H7 (cell line): ENCODE measurements around the gene ASB12. TPM values are rescaled to one million over a fixed set of nuclear protein-coding genes. Genes with fewer than 3 reads are reported as not detected.

Source experiments
- DNase-seq: peaks from one replicate; pipeline ENCODE4 v3.0.0; 2012
- H3K27me3 ChIP-seq: 2 replicates; pipeline ENCODE4 v1.6.0; 2011; ENCODE audit warnings: mild to moderate bottlenecking, low read length; ENCODE audit not compliant: control insufficient read depth, insufficient read depth
- H3K36me3 ChIP-seq: replicated peaks from 2 replicates; pipeline ENCODE4 v1.5.1; 2011; ENCODE audit warnings: low read length; ENCODE audit not compliant: control insufficient read depth, insufficient read depth
- H3K4me3 ChIP-seq: 2 replicates; pipeline ENCODE4 v1.5.1; 2011; ENCODE audit warnings: low read depth, mild to moderate bottlenecking, control low read depth, low read length, moderate library complexity; ENCODE audit not compliant: insufficient read depth
- total RNA-seq: library from RNA; depleted of rRNA; stranded (reverse); fragments of >200 nt; shearing (Covaris generic); gene quantifications from 2 replicates; pipeline ENCODE4 v1.2.3, GENCODE V29; 2014; rRNA removed

Gene ASB12
- total RNA-seq, 1 experiment from 2014 or later = 0.73 TPM

DNA sequence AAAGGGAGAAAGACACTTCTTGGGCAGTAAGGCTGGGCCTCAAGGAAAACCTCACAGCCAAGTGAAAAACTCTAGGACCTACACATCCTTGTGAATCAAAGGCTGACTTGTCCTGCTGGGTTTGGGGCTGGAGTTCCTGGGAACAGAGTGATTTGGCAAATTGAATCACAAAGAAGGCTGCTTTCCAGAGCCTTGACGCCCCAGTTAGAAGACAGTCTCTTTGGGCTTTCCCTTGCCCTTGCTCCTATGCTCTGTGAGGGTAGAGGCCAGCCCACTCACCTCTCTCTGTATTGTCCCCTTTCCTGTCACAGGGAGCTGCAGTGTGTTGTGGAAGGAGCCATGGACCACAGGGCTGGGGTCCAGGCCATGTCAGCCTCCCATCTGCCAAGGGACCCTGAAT, 34.5 kb downstream of the ASB12 start:
- DNase-seq = peak; percentile 35
- Histone ChIP-seq H3K27me3 (no peaks in the 10 kb centered on the region), H3K4me3 (no peak overlapping the region), H3K36me3 (peaks cover 3% of the 10 kb centered on the region; the same call in 1 of the 2 replicates)

DNA sequence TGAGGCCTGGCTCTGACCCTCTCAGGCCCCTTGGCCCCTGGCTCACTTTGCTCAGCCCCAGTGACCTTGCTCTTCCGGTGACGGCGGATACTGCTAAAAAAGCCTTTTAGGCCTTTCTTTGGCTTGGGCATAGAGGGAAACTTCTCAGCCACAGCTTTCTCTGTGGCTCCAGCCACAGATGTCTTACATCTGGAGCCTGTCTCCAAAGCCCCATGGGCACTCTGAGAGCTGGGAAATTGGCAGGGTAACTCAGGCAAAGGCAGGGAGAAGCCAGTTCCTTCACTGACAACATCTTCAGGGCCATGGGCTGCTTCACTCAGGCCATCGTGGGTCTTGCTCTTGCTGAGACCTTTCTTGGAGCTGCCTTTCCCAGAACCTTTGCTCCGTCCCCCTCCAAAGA, 37.7 kb downstream of the ASB12 start:
- DNase-seq = peak; percentile 3
- peaks cover 3% of the 10 kb centered on the region; the same call in 1 of the 2 replicates for H3K36me3 ChIP-seq
- H3K4me3 ChIP-seq = no peak overlapping the region
- H3K27me3 ChIP-seq = no peaks in the 10 kb centered on the region

DNA sequence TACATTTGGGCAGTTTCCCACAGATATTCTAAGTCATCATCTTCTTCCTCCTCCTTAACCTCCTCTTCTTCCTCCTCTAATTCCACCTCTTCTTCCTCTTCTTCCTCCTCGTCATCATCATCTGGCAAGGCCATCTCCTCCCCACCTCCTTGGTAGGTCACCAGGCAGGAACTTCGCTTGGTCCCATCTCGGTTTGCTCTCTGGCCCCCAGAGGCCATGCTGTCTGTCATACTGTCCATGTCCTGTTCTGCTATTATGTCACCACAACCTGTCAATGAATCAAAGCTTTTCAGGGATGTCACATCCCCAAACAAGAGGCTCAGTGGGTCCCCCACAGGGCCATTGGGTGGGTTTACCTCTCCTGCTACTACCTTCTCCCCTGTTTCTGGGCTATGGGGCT, 38.4 kb downstream of the ASB12 start:
- H3K27me3 ChIP-seq = no peaks in the 10 kb centered on the region
- no peak overlapping the region for H3K4me3 ChIP-seq
- H3K36me3 ChIP-seq = peaks cover 3% of the 10 kb centered on the region; the same call in 1 of the 2 replicates
- DNase-seq = peak; percentile 2

DNA sequence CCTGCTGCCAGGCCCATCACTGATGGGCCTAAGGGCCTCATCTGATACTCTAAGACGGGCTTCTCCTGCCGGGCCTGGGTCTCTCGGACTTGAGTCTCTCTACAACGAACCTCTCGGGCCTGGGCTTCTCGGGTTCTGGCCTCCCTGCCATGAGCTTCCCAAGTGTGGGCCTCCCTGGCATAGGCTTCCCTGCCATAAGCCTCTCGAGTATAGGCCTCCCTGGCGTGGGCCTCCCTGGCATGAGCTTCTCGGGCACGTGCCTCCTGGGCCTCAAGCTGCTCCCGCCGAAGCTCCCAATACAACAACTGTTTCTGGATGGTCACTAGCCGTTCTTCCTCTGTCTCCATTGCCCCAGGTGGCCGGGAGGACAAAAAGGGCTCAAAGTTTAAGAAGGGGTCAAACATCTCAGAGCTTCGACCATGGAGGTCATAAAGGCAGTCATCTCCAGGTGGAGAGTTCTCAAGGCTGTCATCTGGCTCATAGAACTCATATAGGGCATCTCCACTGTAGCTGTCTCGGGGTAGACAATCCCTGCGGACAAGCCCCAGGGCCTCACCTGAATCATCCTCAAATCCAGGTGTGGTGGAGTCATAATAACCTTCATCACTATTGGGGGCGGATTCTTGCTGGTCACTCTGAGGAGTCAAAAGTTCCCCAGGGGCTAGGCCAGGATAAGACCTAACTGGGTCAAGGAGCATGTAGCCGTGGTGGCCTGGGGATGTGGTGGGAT, 39.0 kb downstream of the ASB12 start:
- H3K27me3 ChIP-seq = no peaks in the 10 kb centered on the region
- H3K4me3 ChIP-seq = no peak overlapping the region
- DNase-seq = peak; percentile 7
- H3K36me3 ChIP-seq = peaks cover 3% of the 10 kb centered on the region; the same call in 1 of the 2 replicates

DNA sequence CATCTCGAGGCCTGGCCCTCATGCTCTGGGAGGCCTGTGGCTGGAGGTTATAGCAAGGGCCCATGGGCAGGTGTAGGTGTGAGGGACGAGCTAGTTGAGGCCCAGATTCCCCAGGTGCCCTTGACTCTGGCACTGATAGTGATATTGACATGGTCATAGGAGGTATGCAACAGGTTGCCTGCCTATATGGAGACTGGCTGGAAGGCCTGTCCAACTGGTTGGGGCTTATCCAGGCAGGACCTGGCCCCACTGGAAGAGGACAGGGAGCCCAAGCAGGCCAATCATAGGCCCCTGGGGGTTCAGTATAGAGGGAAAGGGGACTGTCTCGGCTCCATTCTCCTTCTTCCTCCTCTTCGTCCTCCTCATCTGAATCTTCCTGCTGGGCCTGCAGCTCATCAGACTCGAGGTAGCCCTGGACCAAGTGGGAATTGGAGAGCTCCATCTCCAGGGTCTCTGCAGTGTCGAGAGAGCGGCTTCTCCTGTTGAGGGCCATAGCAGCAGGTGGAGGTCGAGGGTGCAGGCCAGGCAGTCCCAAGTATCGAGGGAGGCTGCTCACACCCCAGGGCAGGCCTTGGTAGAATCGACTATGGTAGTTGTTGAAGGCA, 40.2 kb downstream of the ASB12 start:
- no peaks in the 10 kb centered on the region for H3K27me3 ChIP-seq
- peaks cover 3% of the 10 kb centered on the region; the same call in 1 of the 2 replicates for H3K36me3 ChIP-seq
- H3K4me3 ChIP-seq = no peak overlapping the region
- peak; percentile 5 for DNase-seq

DNA sequence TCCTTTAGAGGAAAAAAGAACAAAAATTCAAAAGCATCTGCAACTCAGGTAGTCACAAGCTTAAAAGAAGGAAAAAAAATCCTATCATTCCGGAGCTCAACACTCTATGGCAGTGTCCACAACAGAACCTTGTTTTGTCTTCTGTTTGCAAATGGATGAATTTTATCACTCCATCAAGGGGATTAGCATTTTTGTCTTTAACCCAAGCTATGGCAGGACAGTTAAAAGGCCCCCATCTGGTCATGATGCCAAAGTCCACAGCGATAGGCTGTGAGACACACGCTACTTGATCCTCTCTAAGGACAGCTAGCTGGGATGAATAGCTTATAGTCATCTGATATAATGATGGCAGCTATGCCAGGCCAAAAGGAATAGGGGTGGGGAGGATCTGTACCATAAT, 41.5 kb downstream of the ASB12 start:
- Histone ChIP-seq H3K36me3 (peaks cover 3% of the 10 kb centered on the region; the same call in 1 of the 2 replicates), H3K27me3 (no peaks in the 10 kb centered on the region), H3K4me3 (no peak overlapping the region)
- DNase-seq = peak; percentile 1

DNA sequence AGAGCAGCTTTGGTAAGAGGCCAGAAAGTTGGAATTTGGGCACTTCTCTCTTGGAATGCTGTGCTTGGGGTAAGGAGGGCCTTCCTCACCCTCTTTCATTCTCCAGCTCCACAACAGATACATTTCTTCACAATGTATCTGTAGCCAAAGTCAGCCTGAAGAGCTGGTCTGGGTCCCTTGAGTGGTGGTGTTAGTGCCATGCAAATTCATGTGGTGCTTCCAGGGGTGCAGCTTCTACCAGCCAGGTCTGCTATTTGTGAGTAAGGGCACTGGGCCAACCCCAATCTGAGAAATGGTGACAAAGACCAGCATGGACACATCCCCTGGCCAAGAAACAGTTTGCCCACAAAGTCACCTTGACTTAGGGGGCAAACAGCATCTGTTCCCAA, 42.7 kb downstream of the ASB12 start:
- Histone ChIP-seq H3K4me3 (no peak overlapping the region), H3K27me3 (no peaks in the 10 kb centered on the region), H3K36me3 (peaks cover 3% of the 10 kb centered on the region; the same call in 1 of the 2 replicates)
- DNase-seq = peak; percentile 3

DNA sequence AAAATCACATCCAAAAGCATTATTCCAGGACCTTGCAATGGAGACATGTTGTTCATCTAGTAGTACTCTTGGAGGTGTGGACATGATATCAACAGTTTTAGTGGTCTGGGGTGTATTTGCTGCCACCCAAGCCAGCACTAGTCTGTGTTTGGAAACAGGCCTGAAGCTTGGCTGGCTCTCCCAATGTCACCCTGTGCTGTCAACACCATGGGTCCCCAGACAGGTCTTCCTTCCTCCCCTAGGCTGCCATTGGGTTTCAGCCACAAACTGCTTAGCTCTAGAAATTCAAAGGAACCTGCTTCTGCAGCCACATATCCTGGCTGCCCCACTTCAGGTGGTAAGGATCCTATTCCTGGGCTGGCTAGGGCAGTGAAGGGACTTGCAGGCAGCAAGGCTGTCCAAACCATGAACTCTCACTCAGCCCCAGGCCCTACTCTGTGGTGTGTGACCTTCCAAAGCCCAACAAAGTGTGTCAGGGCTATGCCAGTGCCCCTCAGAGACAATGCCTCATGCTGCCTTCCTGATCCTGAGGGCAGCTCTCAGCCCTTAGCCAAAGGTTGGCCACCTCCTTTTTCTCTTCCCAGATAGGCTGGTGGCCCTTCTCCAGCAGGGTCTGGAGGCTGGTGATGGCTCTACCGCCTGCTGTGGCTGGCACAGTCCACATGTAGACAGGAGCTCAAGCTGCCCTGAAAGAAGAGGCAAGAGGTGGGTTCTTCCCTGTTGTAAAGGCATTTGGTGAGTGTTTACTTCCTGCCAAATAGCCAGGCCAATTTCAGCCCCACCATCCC, 43.2 kb downstream of the ASB12 start:
- H3K36me3 ChIP-seq = peaks cover 3% of the 10 kb centered on the region; the same call in 1 of the 2 replicates
- no peak overlapping the region for H3K4me3 ChIP-seq
- H3K27me3 ChIP-seq = no peaks in the 10 kb centered on the region
- peak; percentile 4 for DNase-seq

DNA sequence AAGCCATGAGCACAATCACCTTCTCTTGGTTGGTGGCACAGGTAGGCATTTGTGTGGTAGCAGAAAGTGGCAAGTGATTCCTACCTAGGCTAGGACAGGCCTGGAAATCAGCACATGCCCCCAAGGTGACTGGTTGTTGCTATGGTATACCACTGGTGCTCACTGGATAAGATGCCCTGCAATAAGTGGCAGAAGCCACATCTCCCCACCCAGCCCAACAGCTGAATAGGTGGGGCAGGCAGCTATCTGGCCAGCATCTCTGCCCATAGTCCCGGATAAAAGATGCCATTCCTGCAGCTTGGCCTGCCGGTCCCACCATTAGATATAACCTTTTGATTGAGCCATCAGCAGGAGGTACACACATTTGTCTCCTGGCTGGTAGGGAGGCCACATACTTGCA, 46.0 kb downstream of the ASB12 start:
- DNase-seq = peak; percentile 4
- H3K36me3 ChIP-seq = no peaks in the 10 kb centered on the region
- H3K4me3 ChIP-seq = no peak overlapping the region
- no peaks in the 10 kb centered on the region for H3K27me3 ChIP-seq

DNA sequence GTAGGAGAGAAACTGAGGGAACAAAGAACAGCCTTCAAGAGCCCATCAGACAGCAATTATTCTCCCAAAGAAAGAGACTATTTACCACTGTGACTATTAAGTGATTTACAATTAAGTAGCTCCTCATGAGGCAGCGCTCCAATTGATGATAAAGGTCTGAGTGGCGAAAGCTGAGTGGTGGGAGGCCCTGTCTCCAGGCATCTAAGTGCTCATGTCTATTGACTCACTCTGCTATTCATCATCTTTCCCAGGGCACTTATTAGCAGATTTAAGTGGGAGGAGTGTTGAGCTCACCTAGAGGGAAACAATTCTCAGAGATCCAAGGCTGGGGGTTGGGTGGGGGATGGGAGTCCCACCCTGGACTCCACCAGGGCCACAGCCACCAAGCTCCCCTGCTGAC, 48.2 kb downstream of the ASB12 start:
- no peaks in the 10 kb centered on the region for H3K27me3 ChIP-seq
- no peaks in the 10 kb centered on the region for H3K36me3 ChIP-seq
- H3K4me3 ChIP-seq = no peak overlapping the region
- DNase-seq = peak; percentile 3

DNA sequence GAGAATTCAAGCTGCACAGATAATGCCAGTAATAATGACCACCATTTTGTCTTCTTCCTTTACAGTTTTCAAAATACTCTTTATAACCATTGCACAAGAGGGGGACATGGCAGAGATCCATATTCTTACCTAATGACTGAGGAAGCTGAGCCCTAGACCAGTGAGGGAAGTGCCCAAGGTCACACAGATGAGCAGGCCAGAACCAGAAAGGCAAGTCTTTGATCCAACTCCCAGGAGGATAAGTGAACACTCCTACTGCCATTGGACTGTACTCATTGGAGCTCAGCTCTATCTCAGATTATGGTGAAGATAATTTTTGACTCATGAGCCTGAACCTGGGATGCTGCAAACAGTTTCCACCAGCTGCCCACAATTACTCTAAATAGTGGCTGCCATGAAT, 53.5 kb downstream of the ASB12 start:
- no peak for DNase-seq
- Histone ChIP-seq H3K27me3 (no peaks in the 10 kb centered on the region), H3K4me3 (no peak overlapping the region), H3K36me3 (no peaks in the 10 kb centered on the region)

Other genes with a start within 250 kb of the ASB12 start
- gene AMER1, start 24.9 kb downstream of the ASB12 start, total RNA-seq = 7.4 and 8.3 TPM in 2 replicates
- 3.2 and 5.1 TPM in 2 replicates for gene MTMR8, start 164.8 kb upstream of the ASB12 start, total RNA-seq